Measurements from ENCODE around the gene ITGA7.

- TF ChIP-seq, protein P1, sequence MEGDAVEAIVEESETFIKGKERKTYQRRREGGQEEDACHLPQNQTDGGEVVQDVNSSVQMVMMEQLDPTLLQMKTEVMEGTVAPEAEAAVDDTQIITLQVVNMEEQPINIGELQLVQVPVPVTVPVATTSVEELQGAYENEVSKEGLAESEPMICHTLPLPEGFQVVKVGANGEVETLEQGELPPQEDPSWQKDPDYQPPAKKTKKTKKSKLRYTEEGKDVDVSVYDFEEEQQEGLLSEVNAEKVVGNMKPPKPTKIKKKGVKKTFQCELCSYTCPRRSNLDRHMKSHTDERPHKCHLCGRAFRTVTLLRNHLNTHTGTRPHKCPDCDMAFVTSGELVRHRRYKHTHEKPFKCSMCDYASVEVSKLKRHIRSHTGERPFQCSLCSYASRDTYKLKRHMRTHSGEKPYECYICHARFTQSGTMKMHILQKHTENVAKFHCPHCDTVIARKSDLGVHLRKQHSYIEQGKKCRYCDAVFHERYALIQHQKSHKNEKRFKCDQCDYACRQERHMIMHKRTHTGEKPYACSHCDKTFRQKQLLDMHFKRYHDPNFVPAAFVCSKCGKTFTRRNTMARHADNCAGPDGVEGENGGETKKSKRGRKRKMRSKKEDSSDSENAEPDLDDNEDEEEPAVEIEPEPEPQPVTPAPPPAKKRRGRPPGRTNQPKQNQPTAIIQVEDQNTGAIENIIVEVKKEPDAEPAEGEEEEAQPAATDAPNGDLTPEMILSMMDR (conservative IDR thresholded peaks at IDR 0.05; ENCODE audit: low read length): no peak
- no peak for TF ChIP-seq EZH2phosphoT487 (IDR thresholded peaks at IDR 0.05; ENCODE audit: borderline replicate concordance)
These were observed 14.1 kb downstream of the ITGA7 start for GRCh38 chr12:55693323-55694187.
